GM12878 (cell line): ENCODE measurements around the gene TBXAS1. TPM values are rescaled to one million over a fixed set of nuclear protein-coding genes. Genes with fewer than 3 reads are reported as not detected.

Source experiments
- ATAC-seq: fragments of 200-7000 bp; cut with Tn5 transposase; 3 replicates; pipeline ENCODE4 v1.9.1; 2020; ENCODE audit warnings: mild to moderate bottlenecking, moderate library complexity
- BruUV-seq: library from RNA; stranded (reverse); fragments of 400-500 nt; replicated peaks from 2 replicates; lab custom pipeline; 2021; lab: Mats Ljungman, UMichigan
- CTCF ChIA-PET: fragments of 300-600 bp; sonication (Branson Sonifier 250); formaldehyde crosslinking; extraction: SDS; loops from one replicate; lab custom pipeline; 2021; ENCODE audit warnings: inconsistent platforms; lab: Yijun Ruan, JAX
- POLR2A ChIA-PET: fragments of 350-600 bp; formaldehyde crosslinking; extraction: SDS; loops from one replicate; lab custom pipeline; 2021; ENCODE audit warnings: inconsistent platforms; lab: Charles Lee
- RAD21 ChIA-PET: fragments of 300-600 bp; sonication (Branson Sonifier 250); formaldehyde crosslinking; loops from one replicate; lab custom pipeline; 2023; ENCODE audit warnings: antibody characterized with exemption; ENCODE audit not compliant: unreplicated experiment; lab: Charles Lee
- SMC1A ChIA-PET: fragments of 300-600 bp; sonication (Branson Sonifier 250); formaldehyde crosslinking; loops from one replicate; lab custom pipeline; 2023; ENCODE audit not compliant: unreplicated experiment, uncharacterized antibody; lab: Charles Lee
- DNase-seq: peaks from one replicate; pipeline ENCODE4 v3.0.0-alpha.2; 2011; ENCODE audit warnings: low read depth, low spot score
- FAIRE-seq: peaks from 3 replicates; lab custom pipeline; 2011; peaks lifted over from hg19 to GRCh38; lab: Jason Lieb, UNC
- H2AFZ ChIP-seq: 2 replicates; pipeline ENCODE4 v1.6.0; 2011; ENCODE audit warnings: low read depth, low read length, control low read depth; ENCODE audit not compliant: control insufficient read depth
- H3K27ac ChIP-seq: 2 replicates; pipeline ENCODE4 v1.5.1; 2011; ENCODE audit warnings: control low read depth; ENCODE audit not compliant: control insufficient read depth, insufficient read depth
- H3K27me3 ChIP-seq, 2 experiments: replicated peaks in 1 of 2; 2 replicates each; pipeline versions ENCODE4 v1.6.0 to v1.6.1; 2011; ENCODE audit warnings: low read length in 1 of 2; ENCODE audit not compliant: control insufficient read depth in 2 of 2, insufficient read depth in 2 of 2
- H3K36me3 ChIP-seq, 2 experiments: 2 replicates each; pipeline ENCODE4 v1.5.1; 2011; ENCODE audit warnings: low read length in 1 of 2; ENCODE audit not compliant: control insufficient read depth in 2 of 2, insufficient read depth in 2 of 2
- H3K4me1 ChIP-seq: 2 replicates; pipeline ENCODE4 v1.6.1; 2011; ENCODE audit warnings: mild to moderate bottlenecking, low read length, moderate library complexity, mixed read lengths; ENCODE audit not compliant: control insufficient read depth, insufficient read depth
- H3K4me2 ChIP-seq: 2 replicates; pipeline ENCODE4 v1.6.0; 2011; ENCODE audit warnings: control low read depth; ENCODE audit not compliant: control insufficient read depth, insufficient read depth
- H3K4me3 ChIP-seq: fragments of 200-600 bp; sonication (generic); 2 replicates; pipeline ENCODE4 v1.5.1; 2016
- H3K79me2 ChIP-seq: 2 replicates; pipeline ENCODE4 v1.6.0; 2011; ENCODE audit warnings: low read length; ENCODE audit not compliant: control insufficient read depth, insufficient read depth
- H3K9ac ChIP-seq: 2 replicates; pipeline ENCODE4 v1.8.0; 2011; ENCODE audit warnings: low read length, control low read depth, mixed read lengths; ENCODE audit not compliant: control insufficient read depth, insufficient read depth
- H3K9me3 ChIP-seq: replicated peaks from 3 replicates; pipeline ENCODE4 v1.5.1; 2011; ENCODE audit warnings: mild to moderate bottlenecking, low read length; ENCODE audit not compliant: control insufficient read depth, insufficient read depth
- H4K20me1 ChIP-seq: 2 replicates; pipeline ENCODE4 v1.6.0; 2011; ENCODE audit not compliant: control insufficient read depth, insufficient read depth
- CEBPB ChIP-seq, 2 experiments: fragments of 150-350 bp in 1 of 2; IDR thresholded peaks; 2 replicates each; pipeline ENCODE4 v1.6.1; 2012 to 2014; ENCODE audit warnings: low read depth in 2 of 2, low read length in 2 of 2, borderline replicate concordance in 1 of 2, inconsistent platforms in 1 of 2
- EGR1 ChIP-seq, 2 experiments: IDR thresholded peaks; 1 replicate in 1 of 2; 2 replicates in 1 of 2; pipeline ENCODE4 v1.6.1; 2011 to 2012; ENCODE audit warnings: low read depth in 2 of 2, low read length in 2 of 2, borderline replicate concordance in 1 of 2, mild to moderate bottlenecking in 1 of 2, moderate library complexity in 1 of 2
- KDM1A ChIP-seq: fragments of 200-600 bp; sonication (generic); IDR thresholded peaks from 2 replicates; pipeline ENCODE4 v1.6.1; 2016; ENCODE audit warnings: borderline replicate concordance
- WGBS: methylation state at CpG from one replicate; pipeline ENCODE4 v1.1.6; 2016; ENCODE audit warnings: low lambda C conversion rate; ENCODE audit not compliant: insufficient replicate concordance, insufficient coverage; ENCODE audit errors: missing lambda C conversion rate; 5-methylcytosine and 5-hydroxymethylcytosine counted together
- in situ Hi-C: fragments of 300-500 bp; cut with MboI; formaldehyde crosslinking; loops from 9 replicates; pipeline ENCODE4 v1.14.3; 2018; ENCODE audit warnings: mixed read lengths
- intact Hi-C: fragments of 100-400 bp; cut with micrococcal nuclease; formaldehyde crosslinking; loops from one replicate; pipeline ENCODE4 v1.14.2; 2022; ENCODE audit not compliant: unreplicated experiment
- polyA plus RNA-seq, 11 experiments: library from polyadenylated mRNA; depleted of rRNA in 4 of 11; unstranded in 6 of 11; stranded (reverse) in 5 of 11; fragments of >200 nt; fragmentation: Nextera tagmentation in 4 of 11; fragmentation: Illumina TruSeq in 1 of 11; extraction: Ambion mirVana in 4 of 11; extraction: Trizol in 1 of 11; gene quantifications; 1 replicate in 1 of 11; 2 replicates in 10 of 11; pipeline versions ENCODE4 v1.2.1 to v1.2.3, GENCODE V29; 2011 to 2016; ENCODE audit warnings: inconsistent platforms in 2 of 11, missing spikeins in 2 of 11, low read depth in 1 of 11
- total RNA-seq, 4 experiments: library from RNA; depleted of rRNA in 3 of 4; stranded (reverse); fragments of >200 nt in 3 of 4; fragmentation: Illumina TruSeq in 1 of 4; extraction: Trizol in 1 of 4; gene quantifications; 2 replicates each; pipeline versions ENCODE4 v1.2.1 to v1.2.3, GENCODE V29; 2013 to 2021
- TF ChIP-seq, protein P1 (sequence below): fragments of 450-650 bp; IDR thresholded peaks from 2 replicates; pipeline ENCODE4 v1.6.1; 2017; ENCODE audit warnings: antibody characterized with exemption, mild to moderate bottlenecking, moderate library complexity

The TBXAS1 gene
- total and polyA plus RNA-seq, 10 of the 15 experiments (the other 5 are each of a cell fraction or from before 2014, with no cell fraction given), result 1.5 to 32.7 (median 16.3) TPM

DNA sequence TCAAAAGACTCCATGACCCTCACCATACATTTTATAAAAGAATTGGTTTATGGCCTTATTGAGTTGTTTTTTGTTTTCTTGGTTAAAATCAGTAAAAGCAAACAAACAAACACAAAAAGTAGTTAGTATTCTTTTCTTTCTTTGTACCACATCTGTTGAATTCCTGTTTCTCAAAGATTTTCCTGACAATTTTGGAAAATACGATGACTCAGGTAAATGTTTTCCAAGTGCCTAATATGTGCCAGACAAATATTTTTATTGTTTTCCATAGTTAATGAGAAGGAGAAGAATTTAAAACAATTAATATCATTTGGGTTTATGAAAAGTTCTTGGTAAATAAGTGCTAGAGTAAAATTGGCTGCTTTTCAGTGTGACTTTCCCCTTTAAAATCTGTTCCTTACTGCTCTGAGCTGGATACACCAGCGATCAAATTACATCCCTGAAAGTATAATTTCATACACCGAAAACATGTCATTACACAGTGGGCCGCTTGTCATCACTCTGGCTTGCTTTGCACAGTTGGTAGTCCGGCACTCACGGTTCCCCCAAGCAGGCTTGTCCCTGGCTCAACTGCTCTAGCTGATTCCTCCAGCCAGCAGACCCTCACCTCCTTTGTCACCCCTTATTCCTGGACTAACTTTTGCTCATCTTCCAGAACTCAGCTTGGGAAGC lies 80.5 kb downstream of the TBXAS1 start:
- no peaks in the 10 kb centered on the region for H3K36me3 ChIP-seq
- no peak overlapping the region for H3K4me2 ChIP-seq
- no peak for ATAC-seq
- no peaks in the 10 kb centered on the region for H3K4me1 ChIP-seq
- ChIA-PET CTCF (interaction anchor here (1.5 kb wide), 1 partner anchor 9 kb away, joined by 3 read pairs; no protein-coding TSS in a partner anchor), RAD21 (no interaction called here), POLR2A (no interaction called here), SMC1A (interaction anchor here (1.5 to 2.6 kb wide), 4 partner anchors 13 to 78 kb away, joined by 4 to 6 read pairs (median 4); no protein-coding TSS in a partner anchor)
- H3K27ac ChIP-seq, result no peak overlapping the region
- FAIRE-seq, result no peak
- no peak for DNase-seq
- H3K9ac ChIP-seq, result no peak overlapping the region
- intact Hi-C loops (no loop called here), in situ Hi-C loops (no loop called here)
- WGBS, result 90% methylated on average over 6 of the region's 6 CpGs
- H3K79me2 ChIP-seq, result no peaks in the 10 kb centered on the region
- H2AFZ ChIP-seq, result no peak overlapping the region
- H3K9me3 ChIP-seq, result peaks cover 3% of the 10 kb centered on the region; the same call in 1 of the 3 replicates
- no peaks in the 10 kb centered on the region for H3K27me3 ChIP-seq
- no peak for TF ChIP-seq CEBPB (IDR thresholded peaks at IDR 0.05; ENCODE audit: borderline replicate concordance in 1 of 2, low read depth in 2 of 2, low read length in 2 of 2)
- TF ChIP-seq, protein P1, sequence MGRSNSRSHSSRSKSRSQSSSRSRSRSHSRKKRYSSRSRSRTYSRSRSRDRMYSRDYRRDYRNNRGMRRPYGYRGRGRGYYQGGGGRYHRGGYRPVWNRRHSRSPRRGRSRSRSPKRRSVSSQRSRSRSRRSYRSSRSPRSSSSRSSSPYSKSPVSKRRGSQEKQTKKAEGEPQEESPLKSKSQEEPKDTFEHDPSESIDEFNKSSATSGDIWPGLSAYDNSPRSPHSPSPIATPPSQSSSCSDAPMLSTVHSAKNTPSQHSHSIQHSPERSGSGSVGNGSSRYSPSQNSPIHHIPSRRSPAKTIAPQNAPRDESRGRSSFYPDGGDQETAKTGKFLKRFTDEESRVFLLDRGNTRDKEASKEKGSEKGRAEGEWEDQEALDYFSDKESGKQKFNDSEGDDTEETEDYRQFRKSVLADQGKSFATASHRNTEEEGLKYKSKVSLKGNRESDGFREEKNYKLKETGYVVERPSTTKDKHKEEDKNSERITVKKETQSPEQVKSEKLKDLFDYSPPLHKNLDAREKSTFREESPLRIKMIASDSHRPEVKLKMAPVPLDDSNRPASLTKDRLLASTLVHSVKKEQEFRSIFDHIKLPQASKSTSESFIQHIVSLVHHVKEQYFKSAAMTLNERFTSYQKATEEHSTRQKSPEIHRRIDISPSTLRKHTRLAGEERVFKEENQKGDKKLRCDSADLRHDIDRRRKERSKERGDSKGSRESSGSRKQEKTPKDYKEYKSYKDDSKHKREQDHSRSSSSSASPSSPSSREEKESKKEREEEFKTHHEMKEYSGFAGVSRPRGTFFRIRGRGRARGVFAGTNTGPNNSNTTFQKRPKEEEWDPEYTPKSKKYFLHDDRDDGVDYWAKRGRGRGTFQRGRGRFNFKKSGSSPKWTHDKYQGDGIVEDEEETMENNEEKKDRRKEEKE, result no peak
- TF ChIP-seq EGR1 (IDR thresholded peaks at IDR 0.05; ENCODE audit: borderline replicate concordance in 1 of 2, low read depth in 2 of 2, low read length in 2 of 2), result no peak
- TF ChIP-seq KDM1A, result no peak
- TF ChIP-seq, all 136 proteins: peak for 0
- Histone ChIP-seq H3K4me3 (no peak overlapping the region), H4K20me1 (no peaks in the 10 kb centered on the region)
- BruUV-seq, result no TSS peak
